Neural cell (in vitro differentiated cells): ENCODE data around the gene SSC5D. TPM values are rescaled to one million over a fixed set of nuclear protein-coding genes. Genes with fewer than 3 reads are reported as not detected.

ENCODE experiments used
- H2AFZ ChIP-seq: fragments of 200-600, 300-800 bp; sonication (generic), shearing (Covaris generic); 2 replicates; pipeline ENCODE4 v1.6.0; 2014; ENCODE audit warnings: low read depth, mild to moderate bottlenecking, antibody characterized with exemption, low read length, moderate library complexity
- H3F3A ChIP-seq: fragments of 200-600 bp; shearing (Covaris generic); 2 replicates; pipeline ENCODE4 v1.6.1; 2016; ENCODE audit warnings: mild to moderate bottlenecking, moderate library complexity, mixed read lengths, antibody characterized with exemption, low read length; ENCODE audit not compliant: insufficient read depth, poor library complexity, severe bottlenecking
- H3K27ac ChIP-seq: fragments of 200-600, 300-800 bp; sonication (generic), shearing (Covaris generic); 2 replicates; pipeline ENCODE4 v1.5.1; 2014; ENCODE audit warnings: mild to moderate bottlenecking, low read length, moderate library complexity
- H3K27me3 ChIP-seq: fragments of 300-800, 200-600 bp; sonication (generic), shearing (Covaris generic); 2 replicates; pipeline ENCODE4 v1.6.0; 2014; ENCODE audit warnings: mild to moderate bottlenecking, low read depth, low read length, moderate library complexity; ENCODE audit not compliant: insufficient read depth
- H3K36me3 ChIP-seq: fragments of 300-800, 200-600 bp; sonication (generic), shearing (Covaris generic); 2 replicates; pipeline ENCODE4 v1.5.1; 2014; ENCODE audit warnings: mild to moderate bottlenecking, antibody characterized with exemption, low read length, moderate library complexity; ENCODE audit not compliant: insufficient read depth
- H3K4me2 ChIP-seq: fragments of 300-800, 200-600 bp; sonication (generic), shearing (Covaris generic); 2 replicates; pipeline ENCODE4 v1.6.0; 2014; ENCODE audit warnings: mild to moderate bottlenecking, low read length
- H3K4me3 ChIP-seq: fragments of 300-800, 200-600 bp; sonication (generic), shearing (Covaris generic); 2 replicates; pipeline ENCODE4 v1.5.1; 2014; ENCODE audit warnings: mild to moderate bottlenecking, low read length, moderate library complexity
- H3K79me2 ChIP-seq: fragments of 200-600 bp; shearing (Covaris generic); replicated peaks from 2 replicates; pipeline ENCODE4 v1.6.0; 2014; ENCODE audit warnings: mild to moderate bottlenecking, low read length, moderate library complexity; ENCODE audit not compliant: insufficient read depth
- H3K9ac ChIP-seq: fragments of 300-800, 200-600 bp; sonication (generic), shearing (Covaris generic); 2 replicates; pipeline ENCODE4 v1.6.1; 2016; ENCODE audit warnings: mild to moderate bottlenecking, low read length, mixed read lengths
- H3K9me2 ChIP-seq: fragments of 200-600 bp; shearing (Covaris generic); 2 replicates; pipeline ENCODE4 v1.6.1; 2016; ENCODE audit warnings: mild to moderate bottlenecking, low read length, mixed read lengths; ENCODE audit not compliant: insufficient read depth
- H3K9me3 ChIP-seq: fragments of 200-600, 300-800 bp; sonication (generic), shearing (Covaris generic); 2 replicates; pipeline ENCODE4 v1.6.1; 2016; ENCODE audit warnings: mild to moderate bottlenecking, mixed run types, low read length, moderate library complexity, mixed read lengths
- H4K20me1 ChIP-seq: fragments of 200-600 bp; shearing (Covaris generic); 2 replicates; pipeline ENCODE4 v1.6.1; 2016; ENCODE audit warnings: mild to moderate bottlenecking, mixed run types; ENCODE audit not compliant: insufficient read depth
- EP300 ChIP-seq: fragments of 450-650 bp; conservative IDR thresholded peaks from 2 replicates; pipeline ENCODE4 v1.6.1; 2014; ENCODE audit warnings: antibody characterized with exemption, mild to moderate bottlenecking, moderate library complexity; ENCODE audit not compliant: poor library complexity, severe bottlenecking
- EZH2 ChIP-seq: fragments of 200-600, 300-800 bp; shearing (Covaris generic), sonication (generic); IDR thresholded peaks from 2 replicates; pipeline ENCODE4 v1.6.1; 2014; ENCODE audit warnings: antibody characterized with exemption, low read length, borderline replicate concordance, mild to moderate bottlenecking; ENCODE audit not compliant: insufficient read depth, poor library complexity, severe bottlenecking
- MXI1 ChIP-seq: fragments of 450-650 bp; conservative IDR thresholded peaks from 2 replicates; pipeline ENCODE4 v1.6.1; 2014; ENCODE audit warnings: antibody characterized with exemption, mild to moderate bottlenecking; ENCODE audit not compliant: poor library complexity, severe bottlenecking
- POLR2AphosphoS5 ChIP-seq: IDR thresholded peaks from 2 replicates; pipeline ENCODE4 v1.6.1; 2012
- RAD21 ChIP-seq: fragments of 450-650 bp; conservative IDR thresholded peaks from 2 replicates; pipeline ENCODE4 v1.6.1; 2014; ENCODE audit warnings: antibody characterized with exemption, mild to moderate bottlenecking, moderate library complexity
- SMC3 ChIP-seq: fragments of 450-650 bp; conservative IDR thresholded peaks from 2 replicates; pipeline ENCODE4 v1.6.1; 2014; ENCODE audit warnings: antibody characterized with exemption, mild to moderate bottlenecking, moderate library complexity; ENCODE audit not compliant: poor library complexity
- TAF1 ChIP-seq: IDR thresholded peaks from 2 replicates; pipeline ENCODE4 v1.6.1; 2012; ENCODE audit warnings: low read depth
- polyA plus RNA-seq: library from polyadenylated mRNA; depleted of rRNA; stranded (reverse); fragments of >200 nt; gene quantifications from 2 replicates; pipeline ENCODE4 v1.2.3, GENCODE V29; 2014
- TF ChIP-seq, protein P1 (sequence below): fragments of 450-650 bp; IDR thresholded peaks from 2 replicates; pipeline ENCODE4 v1.5.1; 2014; ENCODE audit warnings: antibody characterized with exemption, mild to moderate bottlenecking, moderate library complexity; ENCODE audit not compliant: poor library complexity, severe bottlenecking
- TF ChIP-seq, protein P2 (sequence below): IDR thresholded peaks from 2 replicates; pipeline ENCODE4 v1.6.1; 2012; ENCODE audit warnings: borderline replicate concordance

SSC5D gene
- polyA plus RNA-seq, 1 donor from 2014 or later = 0.45 TPM

DNA sequence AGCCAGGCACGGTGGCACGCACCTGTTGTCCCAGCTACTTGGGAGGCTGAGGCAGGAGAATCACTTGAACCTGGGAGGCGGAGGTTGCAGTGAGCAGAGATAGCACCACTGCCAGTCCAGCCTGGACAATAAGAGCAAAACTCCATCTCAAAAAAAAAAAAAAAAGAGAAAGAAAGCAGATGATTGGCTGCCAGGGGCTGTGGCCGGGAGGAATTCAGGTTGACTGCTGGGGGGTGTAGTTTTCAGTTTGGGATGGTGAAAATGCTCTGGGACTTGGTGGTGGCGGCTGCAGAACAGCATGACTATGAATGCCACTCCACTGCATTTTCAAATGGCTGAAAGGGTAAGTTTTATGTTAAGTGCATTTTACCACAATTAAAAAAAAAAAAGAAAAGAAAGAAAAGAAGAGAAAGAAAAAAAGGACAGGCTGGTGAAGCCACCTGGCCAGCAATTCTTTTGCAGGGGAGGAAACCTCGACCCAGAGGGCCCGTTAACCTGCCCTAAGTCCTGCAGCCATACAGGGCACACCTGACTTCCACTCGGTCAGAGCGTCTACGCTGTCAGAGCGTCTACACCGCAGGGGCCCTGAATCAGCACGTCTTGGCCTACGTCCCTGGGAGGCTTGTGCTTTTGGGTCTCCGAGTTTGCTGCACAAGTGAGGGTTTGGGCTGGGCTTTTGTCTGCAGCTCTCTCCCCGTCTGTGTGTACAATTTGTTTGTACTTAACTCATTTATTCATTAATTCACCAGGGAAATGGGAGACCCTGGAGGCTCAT lies 30.4 kb upstream of the SSC5D start:
- no peaks in the 10 kb centered on the region for H3K9me2 ChIP-seq
- TF ChIP-seq, protein P1, sequence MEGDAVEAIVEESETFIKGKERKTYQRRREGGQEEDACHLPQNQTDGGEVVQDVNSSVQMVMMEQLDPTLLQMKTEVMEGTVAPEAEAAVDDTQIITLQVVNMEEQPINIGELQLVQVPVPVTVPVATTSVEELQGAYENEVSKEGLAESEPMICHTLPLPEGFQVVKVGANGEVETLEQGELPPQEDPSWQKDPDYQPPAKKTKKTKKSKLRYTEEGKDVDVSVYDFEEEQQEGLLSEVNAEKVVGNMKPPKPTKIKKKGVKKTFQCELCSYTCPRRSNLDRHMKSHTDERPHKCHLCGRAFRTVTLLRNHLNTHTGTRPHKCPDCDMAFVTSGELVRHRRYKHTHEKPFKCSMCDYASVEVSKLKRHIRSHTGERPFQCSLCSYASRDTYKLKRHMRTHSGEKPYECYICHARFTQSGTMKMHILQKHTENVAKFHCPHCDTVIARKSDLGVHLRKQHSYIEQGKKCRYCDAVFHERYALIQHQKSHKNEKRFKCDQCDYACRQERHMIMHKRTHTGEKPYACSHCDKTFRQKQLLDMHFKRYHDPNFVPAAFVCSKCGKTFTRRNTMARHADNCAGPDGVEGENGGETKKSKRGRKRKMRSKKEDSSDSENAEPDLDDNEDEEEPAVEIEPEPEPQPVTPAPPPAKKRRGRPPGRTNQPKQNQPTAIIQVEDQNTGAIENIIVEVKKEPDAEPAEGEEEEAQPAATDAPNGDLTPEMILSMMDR = no peak
- TF ChIP-seq RAD21 (no peak), TAF1 (no peak), EZH2 (no peak), POLR2AphosphoS5 (no peak), SMC3 (no peak), EP300 (no peak), MXI1 (no peak)
- TF ChIP-seq, protein P2, sequence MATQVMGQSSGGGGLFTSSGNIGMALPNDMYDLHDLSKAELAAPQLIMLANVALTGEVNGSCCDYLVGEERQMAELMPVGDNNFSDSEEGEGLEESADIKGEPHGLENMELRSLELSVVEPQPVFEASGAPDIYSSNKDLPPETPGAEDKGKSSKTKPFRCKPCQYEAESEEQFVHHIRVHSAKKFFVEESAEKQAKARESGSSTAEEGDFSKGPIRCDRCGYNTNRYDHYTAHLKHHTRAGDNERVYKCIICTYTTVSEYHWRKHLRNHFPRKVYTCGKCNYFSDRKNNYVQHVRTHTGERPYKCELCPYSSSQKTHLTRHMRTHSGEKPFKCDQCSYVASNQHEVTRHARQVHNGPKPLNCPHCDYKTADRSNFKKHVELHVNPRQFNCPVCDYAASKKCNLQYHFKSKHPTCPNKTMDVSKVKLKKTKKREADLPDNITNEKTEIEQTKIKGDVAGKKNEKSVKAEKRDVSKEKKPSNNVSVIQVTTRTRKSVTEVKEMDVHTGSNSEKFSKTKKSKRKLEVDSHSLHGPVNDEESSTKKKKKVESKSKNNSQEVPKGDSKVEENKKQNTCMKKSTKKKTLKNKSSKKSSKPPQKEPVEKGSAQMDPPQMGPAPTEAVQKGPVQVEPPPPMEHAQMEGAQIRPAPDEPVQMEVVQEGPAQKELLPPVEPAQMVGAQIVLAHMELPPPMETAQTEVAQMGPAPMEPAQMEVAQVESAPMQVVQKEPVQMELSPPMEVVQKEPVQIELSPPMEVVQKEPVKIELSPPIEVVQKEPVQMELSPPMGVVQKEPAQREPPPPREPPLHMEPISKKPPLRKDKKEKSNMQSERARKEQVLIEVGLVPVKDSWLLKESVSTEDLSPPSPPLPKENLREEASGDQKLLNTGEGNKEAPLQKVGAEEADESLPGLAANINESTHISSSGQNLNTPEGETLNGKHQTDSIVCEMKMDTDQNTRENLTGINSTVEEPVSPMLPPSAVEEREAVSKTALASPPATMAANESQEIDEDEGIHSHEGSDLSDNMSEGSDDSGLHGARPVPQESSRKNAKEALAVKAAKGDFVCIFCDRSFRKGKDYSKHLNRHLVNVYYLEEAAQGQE = no peak
- no peak overlapping the region for H2AFZ ChIP-seq
- H3K9me3 ChIP-seq = no peaks in the 10 kb centered on the region
- H4K20me1 ChIP-seq = no peaks in the 10 kb centered on the region
- no peak overlapping the region for H3K27ac ChIP-seq
- H3K79me2 ChIP-seq = no peaks in the 10 kb centered on the region
- no peaks in the 10 kb centered on the region for H3K36me3 ChIP-seq
- H3F3A ChIP-seq = no peaks in the 10 kb centered on the region
- H3K27me3 ChIP-seq = no peaks in the 10 kb centered on the region
- H3K4me3 ChIP-seq = no peak overlapping the region
- no peak overlapping the region for H3K9ac ChIP-seq
- H3K4me2 ChIP-seq = no peak overlapping the region

DNA sequence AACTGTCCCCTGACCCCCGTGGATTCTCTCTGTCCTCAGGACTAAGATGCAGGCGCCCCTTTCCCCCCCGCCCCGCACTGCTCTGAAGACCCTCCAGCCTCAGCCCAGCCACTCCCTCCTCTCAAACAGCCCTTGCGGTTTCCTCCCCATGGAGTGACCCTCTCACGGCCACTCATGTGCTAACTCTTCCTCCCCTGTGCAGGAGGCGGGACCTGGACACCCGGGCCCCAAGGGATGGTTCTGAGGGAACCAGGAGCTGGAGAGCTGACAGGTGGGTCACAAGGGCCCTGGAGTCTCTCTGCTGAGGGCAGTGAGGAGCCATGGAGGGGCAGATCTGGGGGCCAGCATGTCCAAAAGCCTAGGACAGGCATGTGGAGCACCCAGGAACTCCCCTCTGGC lies 28.7 kb upstream of the SSC5D start:
- H2AFZ ChIP-seq = no peak overlapping the region
- no peak overlapping the region for H3K27ac ChIP-seq
- no peaks in the 10 kb centered on the region for H3K27me3 ChIP-seq
- H3K4me3 ChIP-seq = no peak overlapping the region
- H3K9ac ChIP-seq = peak overlapping the region; percentile 12
- TF ChIP-seq TAF1 (no peak), POLR2AphosphoS5 (no peak), EZH2 (no peak), RAD21 (no peak), EP300 (no peak), MXI1 (no peak), SMC3 (no peak)
- TF ChIP-seq, protein P1 = no peak
- TF ChIP-seq, protein P2 = no peak
- H3F3A ChIP-seq = no peaks in the 10 kb centered on the region
- H3K36me3 ChIP-seq = no peaks in the 10 kb centered on the region
- H3K79me2 ChIP-seq = no peaks in the 10 kb centered on the region
- H3K9me3 ChIP-seq = no peaks in the 10 kb centered on the region
- H4K20me1 ChIP-seq = no peaks in the 10 kb centered on the region
- H3K9me2 ChIP-seq = no peaks in the 10 kb centered on the region
- H3K4me2 ChIP-seq = no peak overlapping the region
